Measurements from ENCODE around the gene CD248.

CD248 gene

DNA sequence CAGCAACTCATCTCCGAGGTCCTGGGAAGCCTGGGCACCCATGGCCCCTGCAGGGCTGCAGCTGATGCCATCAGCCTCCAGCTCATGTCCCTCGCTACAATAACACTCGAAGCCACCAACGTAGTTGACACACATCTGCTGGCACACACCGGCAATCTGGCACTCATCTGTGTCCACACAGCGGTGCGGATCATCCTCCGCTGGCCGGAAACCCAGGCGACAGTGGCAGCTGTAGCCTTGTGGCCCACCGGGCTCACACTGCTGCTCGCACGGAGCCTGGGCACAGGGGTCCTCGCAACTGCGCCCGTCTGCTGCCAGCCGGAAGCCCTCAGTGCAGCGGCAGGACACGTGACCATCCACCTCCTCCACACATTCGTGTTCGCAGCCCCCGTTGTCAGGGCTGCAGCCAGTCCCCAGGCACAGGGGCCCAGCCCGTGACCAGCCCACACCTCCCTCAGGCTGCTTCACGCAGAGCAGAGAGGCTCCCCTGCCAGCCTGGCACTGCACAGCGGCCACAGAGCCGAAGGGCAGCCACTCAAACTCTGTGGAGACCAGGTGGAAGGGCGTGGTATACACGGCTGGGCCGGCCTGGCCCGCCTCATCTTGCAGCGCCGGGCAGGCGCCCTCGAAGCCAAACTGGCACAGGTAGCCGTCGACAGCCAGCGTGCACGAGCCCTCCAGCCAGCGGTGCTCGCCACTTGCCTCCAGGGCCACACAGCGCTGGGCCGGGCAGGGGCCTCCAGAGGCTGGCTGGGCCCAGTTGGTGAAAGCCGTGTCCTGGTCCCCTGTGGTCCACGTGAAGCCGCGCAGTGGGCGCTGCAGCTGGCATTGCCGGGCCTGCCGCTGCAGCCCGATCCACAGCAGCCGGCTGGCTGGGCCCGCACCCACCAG, 678 bp downstream of the CD248 start:
- no peak for DNase-seq (ENCODE audit: low spot score)
- TF ChIP-seq, protein P1, sequence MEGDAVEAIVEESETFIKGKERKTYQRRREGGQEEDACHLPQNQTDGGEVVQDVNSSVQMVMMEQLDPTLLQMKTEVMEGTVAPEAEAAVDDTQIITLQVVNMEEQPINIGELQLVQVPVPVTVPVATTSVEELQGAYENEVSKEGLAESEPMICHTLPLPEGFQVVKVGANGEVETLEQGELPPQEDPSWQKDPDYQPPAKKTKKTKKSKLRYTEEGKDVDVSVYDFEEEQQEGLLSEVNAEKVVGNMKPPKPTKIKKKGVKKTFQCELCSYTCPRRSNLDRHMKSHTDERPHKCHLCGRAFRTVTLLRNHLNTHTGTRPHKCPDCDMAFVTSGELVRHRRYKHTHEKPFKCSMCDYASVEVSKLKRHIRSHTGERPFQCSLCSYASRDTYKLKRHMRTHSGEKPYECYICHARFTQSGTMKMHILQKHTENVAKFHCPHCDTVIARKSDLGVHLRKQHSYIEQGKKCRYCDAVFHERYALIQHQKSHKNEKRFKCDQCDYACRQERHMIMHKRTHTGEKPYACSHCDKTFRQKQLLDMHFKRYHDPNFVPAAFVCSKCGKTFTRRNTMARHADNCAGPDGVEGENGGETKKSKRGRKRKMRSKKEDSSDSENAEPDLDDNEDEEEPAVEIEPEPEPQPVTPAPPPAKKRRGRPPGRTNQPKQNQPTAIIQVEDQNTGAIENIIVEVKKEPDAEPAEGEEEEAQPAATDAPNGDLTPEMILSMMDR (IDR thresholded peaks at IDR 0.05; ENCODE audit: extremely low read depth, missing control alignments) = no peak

- no peak for DNase-seq (ENCODE audit: low spot score)
- TF ChIP-seq, protein P1 (IDR thresholded peaks at IDR 0.05; ENCODE audit: extremely low read depth, missing control alignments) = no peak
Measured at GRCh38 chr11:66315498-66315885, 1.4 kb downstream of the CD248 start.

GRCh38 chr11:66314561-66315497, 2.0 kb downstream of the CD248 start:
- TF ChIP-seq, protein P1 (IDR thresholded peaks at IDR 0.05; ENCODE audit: extremely low read depth, missing control alignments) = no peak
- no peak for DNase-seq (ENCODE audit: low spot score)

DNA sequence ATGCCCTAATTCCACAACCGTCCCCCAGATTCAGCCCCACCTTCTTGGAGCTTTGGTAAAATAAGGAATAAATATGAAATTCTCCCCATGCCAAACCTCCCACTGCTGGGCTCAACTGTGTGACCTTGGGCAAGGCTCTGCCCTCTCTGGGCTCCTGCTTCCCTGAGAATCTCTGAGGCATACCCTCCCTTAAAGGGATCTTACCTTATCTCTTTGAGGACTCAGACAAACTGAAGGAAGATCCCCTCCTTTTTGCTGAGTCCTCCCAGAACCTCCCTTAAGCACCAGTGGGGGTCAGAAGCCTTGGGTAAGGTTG, 2.7 kb downstream of the CD248 start:
- TF ChIP-seq, protein P1 (IDR thresholded peaks at IDR 0.05; ENCODE audit: extremely low read depth, missing control alignments) = no peak
- DNase-seq (ENCODE audit: low spot score) = no peak

DNA sequence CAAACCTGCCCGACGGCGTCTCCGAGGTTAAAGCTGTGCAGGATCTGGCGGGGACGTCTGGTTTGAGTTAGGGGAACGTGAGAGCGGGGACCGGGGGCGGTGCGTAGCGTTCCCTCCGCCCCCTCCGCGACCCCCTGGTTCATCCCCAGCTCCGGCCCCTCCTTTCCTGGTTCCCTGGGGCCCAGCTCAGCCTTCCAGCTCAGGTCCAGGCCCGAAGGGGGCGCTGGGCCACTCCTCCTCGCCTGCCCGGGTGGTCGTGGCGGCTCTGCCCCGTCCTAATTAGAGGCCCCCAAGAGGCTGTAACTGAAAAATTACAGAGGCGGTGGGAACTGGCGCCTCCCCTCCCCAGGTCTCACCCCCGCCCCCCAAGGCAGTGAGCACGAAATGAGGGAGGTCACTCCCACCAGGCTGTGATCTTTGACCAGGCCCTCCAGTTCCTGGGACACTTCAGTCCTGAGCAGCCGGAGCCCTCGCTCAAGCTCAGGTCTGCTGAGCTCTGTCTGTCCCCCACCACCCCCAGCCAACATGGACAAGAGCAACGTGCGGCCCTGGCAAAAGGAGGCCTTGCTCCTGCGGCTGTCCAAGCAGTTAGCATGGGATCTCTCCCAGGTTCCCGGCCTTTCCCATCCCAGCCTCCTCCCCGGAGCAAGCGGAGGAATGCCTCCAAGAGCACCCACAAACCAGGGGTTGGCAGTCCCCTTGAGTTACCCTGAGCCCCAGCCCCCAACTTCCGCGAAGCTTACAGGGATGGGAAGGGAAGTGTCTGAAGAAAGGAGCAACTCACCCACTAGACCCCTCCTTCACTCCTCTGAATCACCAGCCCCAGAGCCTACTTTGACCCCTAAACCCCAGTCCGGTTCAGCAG, 3.3 kb downstream of the CD248 start:
- no peak for DNase-seq (ENCODE audit: low spot score)
- TF ChIP-seq, protein P1 (IDR thresholded peaks at IDR 0.05; ENCODE audit: extremely low read depth, missing control alignments) = no peak

GRCh38 chr11:66312549-66313320, 4.1 kb downstream of the CD248 start:
- peak; percentile 98 for DNase-seq (ENCODE audit: low spot score)
- TF ChIP-seq, protein P1 (IDR thresholded peaks at IDR 0.05; ENCODE audit: extremely low read depth, missing control alignments) = no peak

Data from GM20000 (cell line).